GM12865 (cell line): Measurements from ENCODE around the gene RAMACL.

Source experiments
- DNase-seq: peaks from one replicate; pipeline ENCODE4 v3.0.0; 2010; ENCODE audit warnings: low read depth
- H3K4me3 ChIP-seq: 2 replicates; pipeline ENCODE4 v1.5.1; 2011; ENCODE audit warnings: mild to moderate bottlenecking, low read depth, low read length, control low read depth
- CTCF ChIP-seq: IDR thresholded peaks from 2 replicates; pipeline ENCODE4 v1.5.1; 2011; ENCODE audit warnings: low read length, control low read depth, low read depth, inconsistent platforms; ENCODE audit not compliant: insufficient read depth; ENCODE audit errors: missing control alignments

Gene RAMACL

DNA sequence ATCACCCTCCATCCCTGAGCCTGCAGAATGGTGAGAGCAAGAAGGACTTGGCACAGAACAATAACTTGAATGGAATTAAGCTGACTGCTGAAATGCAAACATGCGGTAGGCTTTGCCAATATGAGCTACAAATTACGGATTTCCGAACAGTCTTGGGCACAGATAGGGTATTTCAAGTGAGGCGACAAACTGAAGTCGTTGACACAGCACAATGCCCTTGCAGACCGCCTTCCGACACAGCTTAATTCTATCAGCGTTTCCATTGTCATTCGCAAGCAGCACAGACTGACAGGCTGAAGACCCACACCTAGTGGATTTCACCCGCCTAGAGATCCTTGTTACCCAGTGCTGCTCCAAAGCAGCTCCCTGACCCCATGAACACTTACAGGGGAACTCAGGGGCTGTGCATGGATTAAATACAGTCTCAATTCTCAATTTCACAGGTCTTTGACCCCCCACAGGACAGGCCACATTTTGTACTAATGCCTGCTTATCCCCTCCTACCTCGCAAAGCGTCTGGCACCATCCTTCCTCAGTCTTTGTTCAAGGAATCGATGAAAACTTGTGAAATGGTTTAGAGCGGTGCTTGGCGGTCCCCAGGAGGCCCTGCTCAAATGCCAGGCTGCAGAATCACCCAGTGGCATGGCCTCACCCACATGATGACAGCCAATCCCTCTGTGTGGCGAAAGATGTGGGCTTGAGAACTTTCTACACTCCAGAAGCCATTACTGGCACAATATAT, 34.6 kb downstream of the RAMACL start:
- no peak overlapping the region for H3K4me3 ChIP-seq
- DNase-seq, result no peak
- TF ChIP-seq CTCF, result no peak

DNA sequence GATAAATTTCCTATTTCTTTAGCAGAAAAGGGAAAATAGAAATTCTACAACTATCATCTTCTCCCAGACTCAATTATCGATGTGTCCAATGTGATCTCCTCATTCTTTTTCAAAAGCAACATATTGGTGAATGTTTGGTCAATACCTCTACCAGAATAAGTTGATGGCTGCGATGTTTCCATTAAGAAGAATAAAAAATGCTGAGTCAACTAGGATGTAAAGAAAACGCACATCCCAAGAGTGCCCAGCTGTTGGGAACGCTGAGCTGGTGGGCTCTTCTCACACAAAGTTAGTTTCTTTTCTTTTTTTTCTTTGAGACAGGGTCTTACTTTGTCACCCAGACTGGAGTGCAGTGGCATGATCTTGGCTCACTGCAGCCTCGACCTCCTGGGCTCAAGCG, 39.8 kb downstream of the RAMACL start:
- no peak for TF ChIP-seq CTCF
- no peak for DNase-seq
- no peak overlapping the region for H3K4me3 ChIP-seq

DNA sequence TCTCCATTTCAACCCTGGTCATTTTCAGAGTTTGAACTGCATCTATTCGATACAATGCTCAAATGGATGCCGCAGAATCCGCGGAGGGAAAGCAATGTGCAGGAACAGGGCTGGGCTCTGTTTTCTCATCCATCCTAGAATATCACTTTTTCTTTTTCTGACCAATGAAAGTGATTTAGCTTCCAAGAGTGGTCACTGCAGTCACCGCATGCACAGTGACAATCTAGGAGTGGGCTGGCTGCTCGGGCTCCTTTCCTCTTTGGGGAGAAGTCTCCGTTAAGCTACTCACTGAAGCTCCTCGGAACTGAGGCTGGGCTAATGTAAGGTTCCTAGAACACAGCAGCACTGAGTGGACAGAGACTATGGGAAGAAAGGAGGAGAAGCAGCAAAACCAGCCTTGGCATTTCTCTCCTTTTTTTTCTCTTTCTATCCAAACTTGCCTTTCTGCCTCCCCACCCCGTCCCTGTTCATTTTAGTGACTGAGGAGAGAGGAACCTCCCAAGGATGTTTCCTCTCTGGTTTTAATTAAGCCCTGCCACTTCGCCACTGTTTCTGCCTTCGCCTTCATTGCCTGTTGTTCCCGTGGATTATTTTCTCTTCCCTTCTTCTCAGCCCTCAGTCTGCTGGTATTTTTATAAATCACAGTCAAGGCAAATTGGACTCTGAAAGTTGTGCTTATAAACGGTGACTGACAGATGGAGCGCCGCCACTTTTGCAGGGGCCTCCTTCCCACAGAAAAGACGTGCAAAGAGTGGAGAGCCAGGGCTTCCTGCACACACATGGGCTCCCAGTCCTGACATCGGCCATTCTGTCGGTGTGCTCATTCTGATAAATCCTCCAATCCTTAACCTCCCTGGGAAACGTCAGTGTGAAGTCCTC, 41.1 kb downstream of the RAMACL start:
- TF ChIP-seq CTCF, result no peak
- H3K4me3 ChIP-seq, result no peak overlapping the region
- no peak for DNase-seq

- no peak overlapping the region for H3K4me3 ChIP-seq
- DNase-seq, result no peak
- no peak for TF ChIP-seq CTCF
Measured at GRCh38 chr6:166544296-166544605, 42.2 kb downstream of the RAMACL start.

GRCh38 chr6:166543603-166544295, 42.7 kb downstream of the RAMACL start:
- DNase-seq, result no peak
- no peak for TF ChIP-seq CTCF
- H3K4me3 ChIP-seq, result no peak overlapping the region

- no peak for TF ChIP-seq CTCF
- no peak overlapping the region for H3K4me3 ChIP-seq
- DNase-seq, result no peak
Measured at GRCh38 chr6:166542580-166542912, 43.9 kb downstream of the RAMACL start.
